GM21360 (cell line): ENCODE measurements around the gene SH3RF3.

Experiments
- ATAC-seq: cut with Tn5 transposase; IDR thresholded peaks from one replicate; pipeline ENCODE4 v1.9.1; 2021; ENCODE audit warnings: mild to moderate bottlenecking, moderate library complexity; ENCODE audit not compliant: unreplicated experiment

The SH3RF3 gene

GRCh38 chr2:109368798-109369197, 239.8 kb downstream of the SH3RF3 start:
- ATAC-seq, result no peak

DNA sequence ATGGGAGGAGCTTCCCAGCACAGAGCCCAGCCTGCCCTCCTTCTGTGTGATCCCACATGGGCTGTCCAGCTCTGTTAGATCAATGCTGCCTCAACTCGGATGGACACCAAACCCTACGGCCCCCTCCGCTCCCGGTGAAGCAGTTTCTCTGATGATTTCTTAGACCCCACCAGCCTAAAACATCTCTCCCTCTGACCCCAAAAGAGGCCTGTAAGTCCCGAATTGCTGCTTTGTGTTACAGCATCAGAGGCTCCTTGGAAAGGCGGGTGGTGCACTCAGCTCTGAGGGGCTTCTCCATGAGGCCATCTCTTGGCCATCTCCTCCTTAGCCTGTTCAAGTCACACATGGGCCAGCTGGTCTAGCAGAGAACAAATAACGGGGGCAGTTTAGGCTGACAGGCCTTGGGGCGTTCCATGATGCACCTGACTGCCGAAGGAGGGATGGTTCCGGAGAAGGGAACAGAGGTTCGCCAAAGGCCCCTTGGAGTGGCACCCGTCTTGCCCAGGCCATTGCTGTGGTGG, 240.7 kb downstream of the SH3RF3 start:
- no peak for ATAC-seq

DNA sequence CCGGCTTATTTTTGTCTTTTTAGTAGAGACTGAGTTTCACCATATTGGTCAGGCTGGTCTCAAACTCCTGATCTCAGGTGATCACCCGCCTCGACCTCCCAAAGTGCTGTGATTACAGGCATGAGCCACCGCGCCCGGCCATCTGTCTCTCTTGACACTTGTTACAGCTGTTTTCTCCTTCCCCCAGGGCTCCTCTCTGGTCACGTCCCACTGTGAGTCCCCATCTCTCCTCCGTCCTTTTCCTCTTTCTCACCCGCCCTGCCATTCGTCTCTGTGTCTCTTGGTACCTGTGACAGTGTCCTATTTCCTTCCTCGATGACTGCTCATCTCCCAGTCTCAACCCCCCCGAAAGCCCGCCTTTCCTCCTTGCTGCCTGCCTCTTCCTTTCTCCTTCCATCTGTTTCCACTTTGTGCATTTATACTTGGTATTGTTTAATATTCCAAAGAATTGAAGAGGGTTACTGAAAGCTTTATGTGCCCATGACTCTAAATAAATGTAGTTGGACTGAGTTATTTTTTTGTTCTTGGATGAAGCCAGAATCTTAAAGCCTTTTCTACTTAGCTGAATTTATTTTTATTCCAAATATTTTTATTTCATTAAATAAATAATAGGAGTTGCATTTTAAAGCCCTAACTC, 241.5 kb downstream of the SH3RF3 start:
- no peak for ATAC-seq

DNA sequence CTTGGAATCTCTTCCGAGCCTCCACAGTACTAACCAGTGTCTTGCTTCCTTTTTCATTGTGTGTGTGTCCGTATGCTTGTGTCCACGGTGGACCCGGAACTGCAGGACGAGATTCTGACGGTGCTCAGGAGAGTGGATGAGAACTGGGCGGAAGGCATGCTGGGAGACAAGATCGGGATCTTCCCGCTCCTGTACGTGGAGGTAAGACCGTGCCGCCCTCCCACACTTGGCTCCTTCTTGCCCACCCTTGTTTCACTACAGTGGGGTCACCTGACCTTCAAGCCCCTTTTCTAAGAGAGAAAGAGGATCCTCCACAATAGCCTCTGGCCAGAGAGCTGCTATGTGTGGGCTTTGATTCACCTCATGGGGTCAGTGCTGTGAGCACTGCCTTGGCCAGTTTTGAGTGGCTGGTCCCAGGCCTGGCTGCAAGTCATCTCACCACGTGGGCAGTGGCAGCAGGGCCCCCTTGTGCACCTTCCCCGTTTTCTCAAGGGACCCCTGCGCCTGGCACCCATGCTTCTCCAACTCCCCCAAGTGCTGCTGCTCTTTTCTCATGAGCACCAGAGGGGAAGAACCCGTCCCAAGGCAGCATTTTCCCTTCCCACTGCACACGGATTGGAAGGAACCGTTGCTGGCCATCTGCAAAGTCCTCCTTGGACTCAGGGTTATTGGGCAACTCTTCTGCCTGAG, 242.6 kb downstream of the SH3RF3 start:
- no peak for ATAC-seq

GRCh38 chr2:109372171-109372568, 243.2 kb downstream of the SH3RF3 start:
- no peak for ATAC-seq

DNA sequence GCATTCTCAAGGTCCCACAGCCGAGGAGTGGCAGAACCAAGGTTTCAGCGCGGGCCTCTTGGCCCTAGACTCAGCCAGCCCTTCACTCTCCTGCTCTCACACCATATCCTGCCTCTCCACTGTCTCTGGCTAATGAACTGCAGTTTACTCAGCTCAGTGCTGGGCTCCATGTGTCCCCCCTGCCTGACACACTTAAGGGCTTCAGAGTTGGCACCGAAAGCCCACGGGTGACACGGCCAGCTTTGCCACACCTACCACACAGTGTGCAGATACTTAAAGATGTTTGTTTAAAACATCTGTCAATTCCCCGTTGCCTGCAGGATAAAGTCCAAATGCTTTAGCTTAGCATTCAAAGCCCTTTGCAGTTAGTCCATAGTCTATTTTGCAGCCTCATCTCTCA, 243.6 kb downstream of the SH3RF3 start:
- no peak for ATAC-seq

GRCh38 chr2:109373791-109374547, 245.0 kb downstream of the SH3RF3 start:
- ATAC-seq, result no peak

DNA sequence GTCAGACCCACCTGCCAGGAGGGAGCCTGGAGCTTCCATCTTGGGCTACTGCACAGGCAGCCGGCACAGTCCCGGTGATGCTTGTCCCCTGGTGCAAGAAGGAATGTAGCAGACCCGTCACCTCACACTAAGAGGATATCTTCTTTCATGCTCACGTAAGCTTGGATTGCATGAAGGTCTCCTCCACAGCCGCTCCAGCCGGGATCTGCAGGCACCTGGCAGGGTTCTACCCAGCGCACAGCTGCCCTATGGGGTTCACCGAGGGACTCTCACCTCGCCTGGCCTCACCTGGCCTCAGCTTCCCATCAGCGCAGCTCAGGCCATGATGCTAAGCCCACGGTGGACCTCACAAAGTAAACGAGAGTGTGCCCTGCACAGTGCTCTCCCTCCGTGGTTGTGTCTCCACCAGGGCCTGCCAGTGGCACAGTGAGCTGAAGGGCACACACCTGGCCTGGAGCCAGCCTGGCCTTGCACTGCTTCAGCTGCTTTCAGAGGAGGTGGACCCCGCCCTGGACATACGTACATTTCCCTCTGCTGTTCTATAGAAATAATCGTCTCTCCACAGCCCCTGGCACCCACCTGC, 245.6 kb downstream of the SH3RF3 start:
- no peak for ATAC-seq

DNA sequence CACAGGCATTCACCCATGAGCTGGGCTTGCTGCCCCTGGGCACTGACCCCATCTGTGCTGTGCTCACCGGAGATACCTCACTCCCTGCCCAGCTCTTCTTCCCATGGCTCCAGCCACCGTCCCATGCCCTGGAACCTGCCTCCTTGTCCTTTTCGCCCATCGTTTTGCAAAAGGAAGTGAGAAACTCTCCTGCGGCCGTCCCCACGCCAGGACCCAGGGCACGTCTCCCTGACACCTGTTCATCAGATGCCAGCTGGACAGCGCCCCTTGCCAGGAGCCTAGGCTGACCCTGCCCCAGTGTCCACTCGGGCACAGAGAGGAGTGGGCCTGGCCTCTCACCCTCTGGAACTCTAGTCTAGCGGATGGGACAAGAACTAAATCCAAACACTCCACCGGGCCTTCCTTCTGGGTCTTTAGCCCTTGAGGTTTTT, 246.1 kb downstream of the SH3RF3 start:
- no peak for ATAC-seq

- no peak for ATAC-seq
Measured at GRCh38 chr2:109375656-109376055, 246.7 kb downstream of the SH3RF3 start.

DNA sequence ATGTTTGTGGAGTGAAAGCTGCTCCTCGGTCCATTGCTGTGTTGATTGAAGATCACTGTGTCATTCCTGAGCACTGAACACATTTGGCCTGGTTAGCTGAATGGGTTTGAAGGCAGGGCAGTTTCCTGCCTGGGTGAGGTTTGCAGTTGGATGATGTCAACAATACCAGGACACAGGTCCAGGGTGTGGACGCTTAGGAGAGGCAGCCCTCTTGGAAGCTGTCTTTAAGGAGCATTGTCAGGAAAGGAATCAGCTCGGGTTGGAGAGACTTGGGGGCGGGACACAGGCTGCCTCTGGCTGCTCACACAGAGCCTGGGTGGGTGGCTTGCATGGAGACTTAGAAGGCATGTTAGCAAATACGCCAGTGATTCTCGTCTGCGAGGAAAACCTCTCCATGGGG, 247.1 kb downstream of the SH3RF3 start:
- no peak for ATAC-seq

- ATAC-seq, result no peak
Measured at GRCh38 chr2:109376796-109377495, 247.9 kb downstream of the SH3RF3 start.

DNA sequence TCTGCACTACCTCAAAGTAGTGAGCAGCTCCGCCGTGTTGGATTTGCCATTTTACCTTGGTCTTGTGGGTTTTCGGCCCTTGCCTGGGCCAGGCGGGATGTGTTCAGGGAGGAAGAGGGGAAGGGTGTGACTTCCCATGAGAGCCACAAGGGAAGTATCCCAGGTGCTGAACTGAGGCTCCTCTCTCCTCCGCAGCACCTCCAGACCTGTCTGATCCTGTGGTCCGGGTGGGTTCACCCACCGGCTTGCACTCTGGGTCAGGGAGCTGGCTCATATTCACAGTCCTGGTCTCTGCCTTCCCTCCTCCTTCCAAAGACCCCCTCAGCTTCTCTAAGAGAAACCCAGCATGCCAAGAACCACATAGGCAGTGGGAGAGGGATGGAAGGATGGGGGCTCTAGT, 249.0 kb downstream of the SH3RF3 start:
- no peak for ATAC-seq

DNA sequence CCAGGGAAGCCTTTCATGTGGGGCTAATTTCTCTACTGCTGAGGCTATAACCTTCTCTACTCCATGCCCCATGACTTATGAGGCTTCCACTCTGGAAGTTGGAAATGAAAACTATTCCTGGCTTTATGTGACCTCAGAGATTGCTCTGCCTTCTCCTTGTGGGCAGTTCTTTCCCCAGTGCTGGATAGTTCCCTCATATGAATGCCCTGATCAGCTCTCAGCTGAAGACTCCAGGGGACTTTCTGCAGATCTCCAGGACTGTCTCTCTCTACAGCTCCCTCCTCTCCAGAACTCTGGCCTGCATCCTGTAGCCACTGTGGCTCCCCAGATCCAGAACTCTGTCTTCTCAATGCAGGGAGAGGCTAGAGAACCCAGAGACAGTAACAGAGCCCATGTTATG, 249.7 kb downstream of the SH3RF3 start:
- no peak for ATAC-seq

DNA sequence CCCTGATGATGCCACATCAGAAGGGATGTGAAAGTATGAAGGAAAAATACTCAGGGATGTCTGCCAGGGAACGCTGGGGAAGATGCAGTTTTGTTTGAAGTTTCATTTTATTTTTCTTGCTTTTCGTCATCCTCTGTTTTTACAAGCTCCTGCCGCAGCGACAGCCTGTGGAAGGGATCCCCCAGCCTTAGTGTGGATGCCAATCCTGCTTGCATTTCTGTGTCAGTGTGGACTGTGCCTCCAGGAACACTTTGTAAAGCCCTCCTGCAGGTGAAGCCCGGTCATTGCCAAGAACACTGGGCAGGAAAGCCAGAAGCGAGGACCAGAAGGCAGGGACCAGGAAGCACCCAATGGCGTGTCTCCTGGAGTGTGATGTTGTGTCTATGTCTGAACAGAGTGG, 250.5 kb downstream of the SH3RF3 start:
- no peak for ATAC-seq

DNA sequence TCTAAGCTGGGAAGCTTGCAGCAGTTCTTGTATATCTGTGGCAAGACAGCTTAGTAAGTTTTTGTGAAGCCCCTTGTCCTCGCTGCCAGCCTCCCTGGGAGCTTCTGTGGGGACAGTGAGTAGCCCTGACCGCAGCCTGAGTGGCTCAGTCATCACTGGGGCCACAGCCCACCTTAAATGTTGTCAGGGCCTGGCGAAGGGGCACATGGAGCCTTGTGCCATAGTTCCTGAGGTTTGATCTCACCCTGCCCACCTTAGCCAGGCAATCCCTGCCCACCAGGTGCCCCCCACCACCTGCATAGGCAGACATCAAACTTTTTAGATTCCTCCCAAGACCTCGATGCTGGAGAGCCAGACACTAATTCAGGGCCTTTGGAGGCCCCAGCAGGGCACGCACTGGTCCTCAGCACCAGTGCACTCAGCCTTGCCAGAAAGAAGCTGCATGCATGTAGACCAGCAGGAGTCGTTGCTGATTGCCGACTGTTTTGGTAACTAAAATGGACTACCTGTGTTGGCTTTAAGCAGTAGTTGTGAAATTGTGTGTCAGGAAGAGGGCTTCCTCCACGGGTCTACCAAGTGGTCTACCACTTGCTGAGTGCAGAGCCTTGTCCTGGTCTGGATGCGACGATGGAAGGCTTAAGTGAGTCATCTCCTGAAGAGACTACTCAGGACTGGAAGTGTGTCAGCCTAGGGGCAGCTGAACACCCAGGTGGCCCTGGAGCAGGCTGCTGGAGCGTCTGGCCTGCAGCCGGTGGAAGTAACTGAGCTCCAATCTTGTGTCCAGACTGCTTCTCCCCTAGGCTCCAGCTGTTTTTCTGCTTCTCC, 251.7 kb downstream of the SH3RF3 start:
- ATAC-seq, result no peak

GRCh38 chr2:109381327-109381820, 252.4 kb downstream of the SH3RF3 start:
- ATAC-seq, result no peak

DNA sequence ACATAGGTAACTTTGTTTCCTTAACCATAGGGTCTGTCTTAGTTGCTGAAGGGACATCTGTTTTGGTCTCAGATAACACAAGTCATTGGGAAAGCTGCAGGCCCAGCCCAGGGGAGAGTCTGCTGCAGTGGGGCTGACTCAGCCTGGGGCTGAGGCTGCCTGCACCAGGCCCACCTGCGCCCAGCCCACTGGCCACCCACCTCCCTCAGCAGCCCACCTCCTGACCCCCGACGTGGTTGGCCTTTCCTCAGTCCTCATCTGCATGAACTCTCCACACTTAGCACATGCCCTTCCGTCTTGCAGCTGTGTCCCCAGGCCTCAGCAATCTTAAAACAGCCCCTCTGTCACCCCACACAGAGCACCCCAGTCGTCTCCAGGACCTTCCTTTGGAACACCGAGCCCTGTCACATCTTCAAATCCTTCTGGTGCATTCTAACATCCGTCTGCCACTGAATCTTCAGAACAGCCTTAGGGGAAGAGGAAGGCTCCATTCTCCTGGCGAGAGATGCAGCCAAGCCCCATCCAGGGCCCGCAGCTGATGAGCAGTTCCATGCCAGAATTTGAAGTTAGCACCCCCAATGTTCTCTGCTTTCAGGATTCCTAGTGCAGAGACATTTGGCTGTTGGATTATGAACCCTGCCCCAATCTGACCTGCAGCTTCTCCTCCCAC, 253.4 kb downstream of the SH3RF3 start:
- no peak for ATAC-seq

- ATAC-seq, result no peak
Measured at GRCh38 chr2:109382951-109383350, 253.9 kb downstream of the SH3RF3 start.
